ENCODE measurements around the gene MCUR1.

The MCUR1 gene

DNA sequence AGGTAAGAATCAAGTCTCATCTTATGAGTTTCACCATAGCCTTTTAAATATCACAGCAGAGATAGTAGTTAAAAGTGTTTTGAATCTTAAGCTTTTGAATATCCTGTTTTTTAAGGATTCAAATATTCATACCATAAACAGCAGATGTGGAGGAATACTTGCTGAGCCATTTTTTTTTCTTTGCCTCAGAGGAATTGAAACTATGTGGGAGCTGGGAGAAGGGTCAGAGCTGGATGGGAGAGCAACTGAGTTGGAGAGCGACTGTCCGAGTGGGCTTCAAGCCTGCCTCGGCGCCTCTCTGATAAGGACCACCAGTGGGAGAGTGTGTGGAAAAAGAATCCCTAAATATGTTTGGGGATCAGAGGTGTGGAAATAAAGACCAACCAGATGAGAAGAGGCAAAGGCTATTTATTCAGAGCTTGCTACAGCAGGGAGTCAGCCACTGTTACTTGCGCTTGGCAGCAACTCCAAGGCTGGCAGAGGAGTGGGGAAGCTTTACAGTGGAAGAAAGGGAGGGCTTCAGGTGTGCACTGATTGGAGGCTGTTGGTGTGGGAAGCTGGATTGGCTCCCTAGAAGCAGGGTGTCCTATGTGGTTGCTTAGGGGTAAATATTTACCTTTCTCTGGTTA, 34.3 kb upstream of the MCUR1 start:
- Histone ChIP-seq H3K9ac (no peak overlapping the region), H3K27ac (no peak overlapping the region), H3K4me3 (IDR thresholded peaks at IDR 0.05; ENCODE audit: insufficient read depth, low read depth, low read length) (no peak overlapping the region), H3K27me3 (ENCODE audit: insufficient read depth, low read depth) (no peaks in the 10 kb centered on the region), H3K36me3 (ENCODE audit: insufficient read depth) (no peaks in the 10 kb centered on the region), H3K4me1 (ENCODE audit: low read depth, poor library complexity, severe bottlenecking) (no peaks in the 10 kb centered on the region), H4K20me1 (ENCODE audit: insufficient read depth) (no peaks in the 10 kb centered on the region), H3K4me2 (no peak overlapping the region), H3K79me2 (ENCODE audit: insufficient read depth, low read depth) (no peaks in the 10 kb centered on the region), H2AFZ (ENCODE audit: low read depth) (no peak overlapping the region)
- TF ChIP-seq, protein P1, sequence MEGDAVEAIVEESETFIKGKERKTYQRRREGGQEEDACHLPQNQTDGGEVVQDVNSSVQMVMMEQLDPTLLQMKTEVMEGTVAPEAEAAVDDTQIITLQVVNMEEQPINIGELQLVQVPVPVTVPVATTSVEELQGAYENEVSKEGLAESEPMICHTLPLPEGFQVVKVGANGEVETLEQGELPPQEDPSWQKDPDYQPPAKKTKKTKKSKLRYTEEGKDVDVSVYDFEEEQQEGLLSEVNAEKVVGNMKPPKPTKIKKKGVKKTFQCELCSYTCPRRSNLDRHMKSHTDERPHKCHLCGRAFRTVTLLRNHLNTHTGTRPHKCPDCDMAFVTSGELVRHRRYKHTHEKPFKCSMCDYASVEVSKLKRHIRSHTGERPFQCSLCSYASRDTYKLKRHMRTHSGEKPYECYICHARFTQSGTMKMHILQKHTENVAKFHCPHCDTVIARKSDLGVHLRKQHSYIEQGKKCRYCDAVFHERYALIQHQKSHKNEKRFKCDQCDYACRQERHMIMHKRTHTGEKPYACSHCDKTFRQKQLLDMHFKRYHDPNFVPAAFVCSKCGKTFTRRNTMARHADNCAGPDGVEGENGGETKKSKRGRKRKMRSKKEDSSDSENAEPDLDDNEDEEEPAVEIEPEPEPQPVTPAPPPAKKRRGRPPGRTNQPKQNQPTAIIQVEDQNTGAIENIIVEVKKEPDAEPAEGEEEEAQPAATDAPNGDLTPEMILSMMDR (conservative IDR thresholded peaks at IDR 0.05; ENCODE audit: low read depth, low read length), result no peak

DNA sequence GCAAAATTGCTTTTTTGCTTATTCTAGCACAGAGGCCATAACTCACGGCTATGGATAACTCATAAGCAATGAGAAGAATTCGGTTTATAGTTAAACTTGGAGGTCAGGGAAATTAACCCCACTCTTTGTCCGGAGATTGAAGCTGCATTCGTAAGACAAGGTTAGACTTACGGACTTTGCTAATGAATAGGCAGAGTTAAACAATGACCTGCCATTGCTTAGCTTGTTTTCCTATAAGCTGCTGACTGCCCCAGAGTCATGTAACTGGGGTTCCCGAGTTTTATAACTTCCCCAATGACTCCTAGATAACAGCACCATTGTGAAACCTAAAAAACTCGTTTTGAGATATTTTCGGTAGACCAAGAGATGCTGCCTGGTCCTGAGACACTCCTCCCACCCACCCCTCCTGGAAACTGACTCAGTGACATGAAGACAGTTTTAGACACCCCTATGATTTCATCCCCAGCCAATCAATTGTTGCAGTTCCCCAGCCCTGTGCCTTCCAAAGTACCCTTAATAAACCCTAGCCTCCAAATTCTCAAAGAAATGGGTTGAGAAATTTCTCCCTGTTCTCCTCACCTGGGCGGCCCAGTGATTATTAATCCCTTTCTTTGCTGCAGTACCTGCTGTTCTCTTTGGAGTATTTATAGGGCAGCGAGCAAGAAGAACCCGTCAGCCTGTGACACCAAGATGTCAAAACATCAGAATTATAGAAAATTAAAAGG, 33.1 kb upstream of the MCUR1 start:
- H3K4me3 ChIP-seq (IDR thresholded peaks at IDR 0.05; ENCODE audit: insufficient read depth, low read depth, low read length), result no peak overlapping the region
- no peak overlapping the region for H3K27ac ChIP-seq

DNA sequence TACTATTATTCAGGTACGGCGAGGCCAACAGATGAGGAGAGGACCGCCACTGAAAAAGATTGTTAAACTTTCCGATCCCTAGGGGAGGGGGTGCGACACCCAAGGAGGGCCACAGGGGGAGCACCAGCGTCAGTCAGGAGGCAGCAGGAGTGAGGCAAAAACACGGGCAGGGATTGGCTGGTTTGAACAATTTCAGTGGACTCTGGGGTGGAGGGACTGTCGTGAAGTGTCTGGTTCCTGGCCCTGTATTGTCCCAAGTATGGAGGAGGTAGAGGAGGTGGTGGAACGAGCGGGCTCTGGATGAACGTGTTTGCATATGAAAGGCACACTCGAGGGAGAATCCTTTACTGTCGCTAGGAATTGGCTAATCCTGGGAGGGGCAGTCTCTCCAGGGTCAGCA, 32.5 kb upstream of the MCUR1 start:
- Histone ChIP-seq H2AFZ (ENCODE audit: low read depth) (no peak overlapping the region), H3K79me2 (ENCODE audit: insufficient read depth, low read depth) (no peaks in the 10 kb centered on the region), H3K4me2 (no peak overlapping the region), H3K27ac (no peak overlapping the region), H4K20me1 (ENCODE audit: insufficient read depth) (no peaks in the 10 kb centered on the region), H3K4me1 (ENCODE audit: low read depth, poor library complexity, severe bottlenecking) (peaks cover under 1% of the 10 kb centered on the region), H3K36me3 (ENCODE audit: insufficient read depth) (no peaks in the 10 kb centered on the region), H3K4me3 (IDR thresholded peaks at IDR 0.05; ENCODE audit: insufficient read depth, low read depth, low read length) (no peak overlapping the region), H3K9ac (no peak overlapping the region), H3K27me3 (ENCODE audit: insufficient read depth, low read depth) (no peaks in the 10 kb centered on the region)
- TF ChIP-seq, protein P1 (conservative IDR thresholded peaks at IDR 0.05; ENCODE audit: low read depth, low read length), result 0 out of 2 replicates have a peak, but pooled peaks have one; percentile 14

More for the DNA sequence above, 33.1 kb upstream of the MCUR1 start:
- TF ChIP-seq, protein P1 (conservative IDR thresholded peaks at IDR 0.05; ENCODE audit: low read depth, low read length), result no peak
- no peak overlapping the region for H2AFZ ChIP-seq (ENCODE audit: low read depth)
- no peaks in the 10 kb centered on the region for H4K20me1 ChIP-seq (ENCODE audit: insufficient read depth)
- H3K4me2 ChIP-seq, result no peak overlapping the region
- H3K36me3 ChIP-seq (ENCODE audit: insufficient read depth), result no peaks in the 10 kb centered on the region
- no peaks in the 10 kb centered on the region for H3K4me1 ChIP-seq (ENCODE audit: low read depth, poor library complexity, severe bottlenecking)
- no peaks in the 10 kb centered on the region for H3K27me3 ChIP-seq (ENCODE audit: insufficient read depth, low read depth)
- no peak overlapping the region for H3K9ac ChIP-seq
- H3K79me2 ChIP-seq (ENCODE audit: insufficient read depth, low read depth), result no peaks in the 10 kb centered on the region

DNA sequence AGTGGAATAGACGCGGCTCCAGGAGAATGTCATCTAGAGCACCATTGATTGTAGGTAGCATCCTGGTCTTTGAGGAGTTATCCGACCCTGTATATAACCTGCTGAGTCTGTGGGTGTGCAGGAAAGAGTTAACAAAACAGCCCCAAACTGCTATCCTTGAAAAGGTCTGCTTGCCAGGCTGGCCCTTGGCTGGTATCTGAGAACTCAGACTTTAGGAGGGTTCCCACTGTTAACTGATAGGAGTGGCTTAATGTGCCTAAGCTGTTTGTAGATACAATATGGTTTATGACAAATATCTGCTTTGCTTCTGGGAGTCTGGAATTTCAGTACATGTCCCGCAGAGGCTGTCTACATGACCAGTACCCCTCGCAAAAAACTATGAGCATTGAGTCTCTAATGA, 27.6 kb upstream of the MCUR1 start:
- H3K9ac ChIP-seq, result no peak overlapping the region
- no peak overlapping the region; the same call in 1 of the 2 replicates for H3K4me2 ChIP-seq
- no peaks in the 10 kb centered on the region for H3K79me2 ChIP-seq (ENCODE audit: insufficient read depth, low read depth)
- H3K4me3 ChIP-seq (IDR thresholded peaks at IDR 0.05; ENCODE audit: insufficient read depth, low read depth, low read length), result no peak overlapping the region
- TF ChIP-seq, protein P1 (conservative IDR thresholded peaks at IDR 0.05; ENCODE audit: low read depth, low read length), result no peak
- H3K27ac ChIP-seq, result no peak overlapping the region
- H4K20me1 ChIP-seq (ENCODE audit: insufficient read depth), result no peaks in the 10 kb centered on the region
- no peak overlapping the region for H2AFZ ChIP-seq (ENCODE audit: low read depth)
- H3K36me3 ChIP-seq (ENCODE audit: insufficient read depth), result no peaks in the 10 kb centered on the region
- no peaks in the 10 kb centered on the region for H3K27me3 ChIP-seq (ENCODE audit: insufficient read depth, low read depth)
- peaks cover 5% of the 10 kb centered on the region for H3K4me1 ChIP-seq (ENCODE audit: low read depth, poor library complexity, severe bottlenecking)
